ENCODE measurements around the gene FIZ1.

FIZ1 gene

GRCh38 chr19:55632463-55632834 lies 33.1 kb upstream of the FIZ1 start:
- FAIRE-seq (no peak), DNase-seq (ENCODE audit: insufficient read length, low spot score) (peak; percentile 24)
- TF ChIP-seq CTCF (IDR thresholded peaks at IDR 0.05; ENCODE audit: insufficient read depth, missing control alignments): peak; percentile 87

- TF ChIP-seq CTCF (IDR thresholded peaks at IDR 0.05; ENCODE audit: insufficient read depth, missing control alignments): no peak
- DNase-seq (ENCODE audit: insufficient read length, low spot score) (no peak), FAIRE-seq (no peak)
Measured at GRCh38 chr19:55626350-55626749, 27.0 kb upstream of the FIZ1 start.

GRCh38 chr19:55625004-55625326 lies 25.6 kb upstream of the FIZ1 start:
- DNase-seq (ENCODE audit: insufficient read length, low spot score) (no peak), FAIRE-seq (no peak)
- no peak for TF ChIP-seq CTCF (IDR thresholded peaks at IDR 0.05; ENCODE audit: insufficient read depth, missing control alignments)

GRCh38 chr19:55624109-55625003 lies 25.0 kb upstream of the FIZ1 start, which contains the start of gene ZNF784:
ZNF784 (minus strand) TSS chr19:55624566; CDS start chr19:55624561, 5 bp downstream.
- TF ChIP-seq CTCF (IDR thresholded peaks at IDR 0.05; ENCODE audit: insufficient read depth, missing control alignments): no peak
- DNase-seq (ENCODE audit: insufficient read length, low spot score): peak; percentile 82
- no peak for FAIRE-seq

GRCh38 chr19:55623561-55623960 lies 24.2 kb upstream of the FIZ1 start:
- TF ChIP-seq CTCF (IDR thresholded peaks at IDR 0.05; ENCODE audit: insufficient read depth, missing control alignments): no peak
- no peak for DNase-seq (ENCODE audit: insufficient read length, low spot score)
- FAIRE-seq: no peak

GRCh38 chr19:55623130-55623529 lies 23.8 kb upstream of the FIZ1 start:
- DNase-seq (ENCODE audit: insufficient read length, low spot score): no peak
- no peak for TF ChIP-seq CTCF (IDR thresholded peaks at IDR 0.05; ENCODE audit: insufficient read depth, missing control alignments)
- no peak for FAIRE-seq

- no peak for TF ChIP-seq CTCF (IDR thresholded peaks at IDR 0.05; ENCODE audit: insufficient read depth, missing control alignments)
- DNase-seq (ENCODE audit: insufficient read length, low spot score) (no peak), FAIRE-seq (no peak)
Measured at GRCh38 chr19:55622242-55622969, 23.1 kb upstream of the FIZ1 start.
